K562 (cell line): ENCODE measurements around the gene DYNAP. TPM values are rescaled to one million over a fixed set of nuclear protein-coding genes. Genes with fewer than 3 reads are reported as not detected.

Source experiments
- ATAC-seq: fragments of 200-7000 bp; cut with Tn5 transposase; 3 replicates; pipeline ENCODE4 v1.9.1; 2020; ENCODE audit warnings: moderate library complexity
- BruUV-seq: library from RNA; stranded (reverse); fragments of 400-500 nt; replicated peaks from 2 replicates; lab custom pipeline; 2021; lab: Mats Ljungman, UMichigan
- CTCF ChIA-PET: fragments of 300-600 bp; formaldehyde crosslinking; extraction: SDS; loops from one replicate; lab custom pipeline; 2021; ENCODE audit warnings: low intra/inter-chr PET ratio; lab: Yijun Ruan, JAX
- POLR2A ChIA-PET: fragments of 300-600, 350-650 bp; sonication (Branson Sonifier 250); formaldehyde crosslinking; extraction: SDS; loops from one replicate; lab custom pipeline; 2021; ENCODE audit warnings: antibody characterized with exemption, inconsistent platforms; lab: Yijun Ruan, JAX
- DNase-seq, 4 experiments: peaks; one replicate each; pipeline versions ENCODE4 v3.0.0 to v3.0.0-alpha.2; 2011 to 2018; ENCODE audit warnings: low spot score in 3 of 4, mixed read lengths in 3 of 4; ENCODE audit errors: extremely low read depth in 1 of 4
- FAIRE-seq: peaks from 2 replicates; lab custom pipeline; 2011; peaks lifted over from hg19 to GRCh38; lab: Jason Lieb, UNC
- H2AFZ ChIP-seq: 2 replicates; pipeline ENCODE4 v1.6.0; 2011; ENCODE audit warnings: low read depth, low read length, control low read depth, inconsistent platforms
- H3K27ac ChIP-seq: fragments of 200-600 bp; 3 replicates; pipeline ENCODE4 v1.8.0; 2011; ENCODE audit warnings: low read depth, mild to moderate bottlenecking, control low read depth, inconsistent platforms, low read length, moderate library complexity, mixed read lengths; ENCODE audit errors: extremely low read depth
- H3K27me3 ChIP-seq, 2 experiments: fragments of 300-600 bp in 1 of 2; 2 replicates in 1 of 2; 3 replicates in 1 of 2; pipeline versions ENCODE4 v1.6.0 to v1.8.0; 2011; ENCODE audit warnings: inconsistent platforms in 2 of 2, low read length in 2 of 2, mild to moderate bottlenecking in 1 of 2, mixed read lengths in 1 of 2, moderate library complexity in 1 of 2; ENCODE audit not compliant: control insufficient read depth in 2 of 2, insufficient read depth in 2 of 2
- H3K36me3 ChIP-seq: fragments of 300-600 bp; 3 replicates; pipeline ENCODE4 v1.8.0; 2011; ENCODE audit warnings: mild to moderate bottlenecking, low read length, inconsistent platforms; ENCODE audit not compliant: control insufficient read depth, insufficient read depth
- H3K4me1 ChIP-seq, 2 experiments: fragments of 200-600 bp in 1 of 2; replicated peaks in 1 of 2; 2 replicates in 1 of 2; 3 replicates in 1 of 2; pipeline versions ENCODE4 v1.5.1 to v1.8.0; 2011; ENCODE audit warnings: inconsistent platforms in 2 of 2, low read length in 2 of 2, mild to moderate bottlenecking in 1 of 2, mixed read lengths in 1 of 2, moderate library complexity in 1 of 2; ENCODE audit not compliant: control insufficient read depth in 2 of 2, insufficient read depth in 2 of 2
- H3K4me2 ChIP-seq: 2 replicates; pipeline ENCODE4 v1.6.1; 2011; ENCODE audit warnings: low read length, control low read depth, inconsistent platforms, mixed read lengths; ENCODE audit not compliant: insufficient read depth
- H3K4me3 ChIP-seq: fragments of 200-600 bp; sonication (generic), shearing (Covaris generic); 2 replicates; pipeline ENCODE4 v1.5.1; 2016; ENCODE audit warnings: control low read depth, inconsistent platforms
- H3K79me2 ChIP-seq: fragments of 200-600 bp; 3 replicates; pipeline ENCODE4 v1.8.0; 2011; ENCODE audit warnings: low read length, inconsistent platforms; ENCODE audit not compliant: control insufficient read depth, insufficient read depth
- H3K9ac ChIP-seq, 2 experiments: 2 replicates each; pipeline versions ENCODE4 v1.6.0 to v1.6.1; 2011; ENCODE audit warnings: low read depth in 2 of 2, low read length in 2 of 2, control low read depth in 1 of 2, inconsistent platforms in 1 of 2, mild to moderate bottlenecking in 1 of 2, mixed read lengths in 1 of 2; ENCODE audit not compliant: insufficient read depth in 1 of 2
- H3K9me1 ChIP-seq: one replicate; pipeline ENCODE4 v1.6.0; 2011; ENCODE audit warnings: inconsistent platforms, mild to moderate bottlenecking, low read length, moderate library complexity; ENCODE audit not compliant: control insufficient read depth, insufficient read depth
- H3K9me3 ChIP-seq: replicated peaks from 2 replicates; pipeline ENCODE4 v1.5.1; 2011; ENCODE audit warnings: low read depth, low read length, inconsistent platforms; ENCODE audit not compliant: control insufficient read depth, insufficient read depth
- H4K20me1 ChIP-seq: replicated peaks from 2 replicates; pipeline ENCODE4 v1.6.1; 2011; ENCODE audit warnings: low read length, inconsistent platforms, mixed read lengths; ENCODE audit not compliant: control insufficient read depth, insufficient read depth
- C11orf30 ChIP-seq: fragments of 450-650 bp; IDR thresholded peaks from 2 replicates; pipeline ENCODE4 v1.6.1; 2016; ENCODE audit warnings: low read depth, mild to moderate bottlenecking
- CXXC5 ChIP-seq: fragments of 250-450 bp; sonication (Bioruptor Pico); IDR thresholded peaks from 2 replicates; pipeline ENCODE4 v1.8.0; 2022; ENCODE audit warnings: inconsistent platforms, mild to moderate bottlenecking, moderate library complexity
- HDAC8 ChIP-seq: fragments of 450-650 bp; IDR thresholded peaks from 2 replicates; pipeline ENCODE4 v1.6.1; 2016; ENCODE audit warnings: mild to moderate bottlenecking, missing genetic modification characterization, moderate library complexity, missing compliant biosample characterization
- MAFF ChIP-seq: IDR thresholded peaks from 2 replicates; pipeline ENCODE4 v1.6.1; 2012; ENCODE audit warnings: low read length, improper control_type of control experiment
- MAFG ChIP-seq: fragments of 450-650 bp; conservative IDR thresholded peaks from 2 replicates; pipeline ENCODE4 v1.6.1; 2016; ENCODE audit warnings: missing genetic modification characterization, missing compliant biosample characterization
- MAFK ChIP-seq: IDR thresholded peaks from 2 replicates; pipeline ENCODE4 v1.6.1; 2011; ENCODE audit warnings: low read length, improper control_type of control experiment
- MAZ ChIP-seq, 2 experiments: fragments of 450-650 bp in 1 of 2; sonication (generic) in 1 of 2; formaldehyde crosslinking; IDR thresholded peaks in 1 of 2; conservative IDR thresholded peaks in 1 of 2; 2 replicates each; pipeline versions ENCODE4 v1.4.0 to v1.5.0; 2020; ENCODE audit warnings: mild to moderate bottlenecking in 1 of 2, missing genetic modification reagents in 1 of 2
- PTRF ChIP-seq: fragments of 450-650 bp; IDR thresholded peaks from 2 replicates; pipeline ENCODE4 v1.6.1; 2016; ENCODE audit warnings: mild to moderate bottlenecking, missing genetic modification characterization, missing compliant biosample characterization
- SMAD3 ChIP-seq: fragments of 450-650 bp; formaldehyde crosslinking; conservative IDR thresholded peaks from 2 replicates; pipeline ENCODE4 v1.4.0; 2020; ENCODE audit warnings: mild to moderate bottlenecking
- ZNF316 ChIP-seq: fragments of 450-650 bp; IDR thresholded peaks from 2 replicates; pipeline ENCODE4 v1.6.1; 2016
- WGBS: fragments of 100-300 bp; shearing (Covaris generic); methylation state at CpG from one replicate; pipeline ENCODE4 v1.1.6; 2016; ENCODE audit warnings: low coverage, mixed read lengths; ENCODE audit not compliant: insufficient coverage; ENCODE audit errors: missing lambda C conversion rate; 5-methylcytosine and 5-hydroxymethylcytosine counted together
- in situ Hi-C: fragments of 300-500 bp; cut with MboI; formaldehyde crosslinking; loops from 4 replicates; pipeline ENCODE4 v1.15.0; 2018; ENCODE audit warnings: inconsistent platforms, mixed read lengths
- intact Hi-C: fragments of 100-400 bp; cut with micrococcal nuclease; formaldehyde crosslinking; loops from 2 replicates; pipeline ENCODE4 v1.14.2; 2022
- polyA plus RNA-seq, 8 experiments: library from polyadenylated mRNA; depleted of rRNA in 4 of 8; stranded (reverse) in 5 of 8; unstranded in 3 of 8; fragments of >200 nt; fragmentation: Nextera tagmentation in 2 of 8; fragmentation: Illumina TruSeq in 1 of 8; extraction: Ambion mirVana in 2 of 8; extraction: Trizol in 1 of 8; gene quantifications; 2 replicates each; pipeline versions ENCODE4 v1.2.1 to v1.2.3, GENCODE V29; 2011 to 2014; ENCODE audit warnings: inconsistent platforms in 1 of 8, missing spikeins in 1 of 8
- total RNA-seq, 7 experiments: library from RNA; depleted of rRNA in 6 of 7; stranded (reverse); fragments of >200 nt in 6 of 7; fragmentation: Illumina TruSeq in 2 of 7; extraction: Trizol in 2 of 7; gene quantifications; 2 replicates each; pipeline versions ENCODE4 v1.2.1 to v1.2.3, GENCODE V29; 2011 to 2021; ENCODE audit warnings: low replicate concordance in 1 of 7

Gene DYNAP
- total and polyA plus RNA-seq, 9 of the 15 experiments (the other 6 are each of a cell fraction or from before 2014, with no cell fraction given) = not detected

DNA sequence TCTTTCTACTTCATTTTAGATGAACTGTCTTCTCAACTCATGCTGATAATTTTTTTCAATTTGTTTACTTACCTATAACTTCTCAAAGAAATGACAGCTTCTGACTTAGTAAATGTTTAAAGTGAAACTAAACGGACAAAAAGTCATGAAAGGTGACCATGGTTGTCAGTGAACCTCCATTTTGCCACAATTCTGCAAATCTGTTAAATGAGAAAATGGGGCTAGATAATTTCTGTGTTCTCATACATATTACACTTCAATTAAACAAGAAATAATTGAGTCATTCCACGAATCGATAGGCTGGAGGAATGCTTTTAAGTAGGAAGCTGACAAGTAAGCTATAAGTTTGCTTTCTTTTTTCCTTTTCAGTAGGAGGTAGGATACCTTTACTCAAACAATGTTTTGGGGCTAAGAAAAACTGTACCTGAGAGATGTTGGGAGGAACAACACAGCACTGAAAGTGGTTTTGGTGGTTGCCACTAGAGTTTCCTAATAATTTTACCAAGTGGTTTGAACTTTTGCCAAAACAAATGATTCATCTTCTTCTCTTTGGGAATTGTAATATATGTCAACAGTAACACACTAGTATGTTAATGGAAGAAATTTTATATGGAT, 17.1 kb downstream of the DYNAP start:
- ATAC-seq = no peak
- WGBS = 0% methylated on average over 3 of the region's 3 CpGs
- Histone ChIP-seq H3K9ac (no peak overlapping the region), H3K27me3 (no peaks in the 10 kb centered on the region), H3K9me1 (no peaks in the 10 kb centered on the region), H3K4me1 (peaks cover 0 to 2% of the 10 kb centered on the region in 2 experiments; a peak in 1 of 5 replicates), H3K4me2 (peak overlapping the region; percentile 52), H4K20me1 (no peaks in the 10 kb centered on the region), H3K36me3 (no peaks in the 10 kb centered on the region), H3K79me2 (no peaks in the 10 kb centered on the region), H2AFZ (peak overlapping the region; percentile 86), H3K27ac (no peak overlapping the region), H3K9me3 (no peaks in the 10 kb centered on the region), H3K4me3 (peak overlapping the region; percentile 13; the same call in 1 of the 2 replicates)
- ChIA-PET CTCF (no interaction called here), POLR2A (no interaction called here)
- intact Hi-C loops (no loop called here), in situ Hi-C loops (no loop called here)
- FAIRE-seq = peak; percentile 46
- no peak for DNase-seq
- no TSS peak for BruUV-seq
- no peak for TF ChIP-seq SMAD3 (CRISPR knock-in tag)
- TF ChIP-seq MAFG = 0 out of 2 replicates have a peak, but pooled peaks have one; percentile 1

- H3K27me3 ChIP-seq = no peaks in the 10 kb centered on the region
- 10% methylated on average over 2 of the region's 2 CpGs for WGBS
- H3K9ac ChIP-seq = no peak overlapping the region
- H3K4me2 ChIP-seq = no peak overlapping the region
- in situ Hi-C loops = no loop called here
- no peak overlapping the region for H2AFZ ChIP-seq
- CTCF ChIA-PET = no interaction called here
- intact Hi-C loops = no loop called here
- ATAC-seq = no peak
- POLR2A ChIA-PET = no interaction called here
- no peaks in the 10 kb centered on the region for H3K36me3 ChIP-seq
- no peak for FAIRE-seq
- peaks cover 0 to 9% of the 10 kb centered on the region in 2 experiments; a peak in 2 of 5 replicates for H3K4me1 ChIP-seq
- no TSS peak for BruUV-seq
- no peak overlapping the region for H3K27ac ChIP-seq
- no peak overlapping the region for H3K4me3 ChIP-seq
- H4K20me1 ChIP-seq = no peaks in the 10 kb centered on the region
- no peaks in the 10 kb centered on the region for H3K9me1 ChIP-seq
- no peaks in the 10 kb centered on the region for H3K9me3 ChIP-seq
- H3K79me2 ChIP-seq = no peaks in the 10 kb centered on the region
- TF ChIP-seq HDAC8 (tag) (no peak), CXXC5 (no peak), C11orf30 (peak; percentile 54), ZNF316 (peak; percentile 78), PTRF (tag) (no peak), MAFF (peak; percentile 58; the same call in 1 of the 2 replicates), MAFK (peak; percentile 44; the same call in 1 of the 2 replicates), MAFG (peak; percentile 49; the same call in 1 of the 2 replicates), MAZ (CRISPR knock-in tag; conservative IDR thresholded peaks at IDR 0.05 in 1 of 2, IDR thresholded peaks at IDR 0.05 in 1 of 2) (no peak)
- DNase-seq = no peak
These were observed 20.8 kb downstream of the DYNAP start for GRCh38 chr18:54611816-54612215.
